ENCODE results near the gene ACSL1.

The ACSL1 gene

DNA sequence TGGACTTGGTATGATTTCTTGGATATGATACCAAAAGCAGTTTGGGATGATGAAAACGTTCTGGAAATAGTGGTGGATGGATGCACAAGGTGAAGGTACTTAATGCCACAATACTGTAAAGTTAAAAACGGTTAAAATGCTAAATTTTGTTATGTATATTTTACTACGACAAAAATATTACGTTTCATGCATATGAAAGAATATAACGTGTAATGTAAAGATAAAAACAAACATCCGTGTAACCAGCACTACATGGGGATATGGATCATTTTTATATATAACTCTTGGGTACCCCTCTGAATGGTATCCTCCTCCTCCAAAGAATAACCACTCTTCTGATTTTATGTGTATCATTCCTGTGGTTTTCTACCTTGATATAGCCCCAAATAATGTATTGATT lies 91.0 kb downstream of the ACSL1 start (continued):
- TF ChIP-seq, protein P1, sequence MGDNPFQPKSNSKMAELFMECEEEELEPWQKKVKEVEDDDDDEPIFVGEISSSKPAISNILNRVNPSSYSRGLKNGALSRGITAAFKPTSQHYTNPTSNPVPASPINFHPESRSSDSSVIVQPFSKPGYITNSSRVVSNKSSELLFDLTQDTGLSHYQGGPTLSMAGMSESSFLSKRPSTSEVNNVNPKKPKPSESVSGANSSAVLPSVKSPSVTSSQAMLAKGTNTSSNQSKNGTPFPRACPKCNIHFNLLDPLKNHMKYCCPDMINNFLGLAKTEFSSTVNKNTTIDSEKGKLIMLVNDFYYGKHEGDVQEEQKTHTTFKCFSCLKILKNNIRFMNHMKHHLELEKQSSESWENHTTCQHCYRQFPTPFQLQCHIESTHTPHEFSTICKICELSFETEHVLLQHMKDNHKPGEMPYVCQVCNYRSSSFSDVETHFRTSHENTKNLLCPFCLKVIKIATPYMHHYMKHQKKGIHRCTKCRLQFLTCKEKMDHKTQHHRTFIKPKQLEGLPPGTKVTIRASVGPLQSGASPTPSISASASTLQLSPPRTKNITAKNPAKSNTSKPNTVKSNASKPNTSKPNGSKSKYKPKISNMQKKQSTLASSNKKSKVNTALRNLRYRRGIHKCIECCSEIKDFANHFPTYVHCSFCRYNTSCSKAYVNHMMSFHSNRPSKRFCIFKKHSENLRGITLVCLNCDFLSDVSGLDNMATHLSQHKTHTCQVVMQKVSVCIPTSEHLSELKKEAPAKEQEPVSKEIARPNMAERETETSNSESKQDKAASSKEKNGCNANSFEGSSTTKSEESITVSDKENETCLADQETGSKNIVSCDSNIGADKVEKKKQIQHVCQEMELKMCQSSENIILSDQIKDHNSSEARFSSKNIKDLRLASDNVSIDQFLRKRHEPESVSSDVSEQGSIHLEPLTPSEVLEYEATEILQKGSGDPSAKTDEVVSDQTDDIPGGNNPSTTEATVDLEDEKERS (tag by site-specific recombination; IDR thresholded peaks at IDR 0.05), result no peak

DNA sequence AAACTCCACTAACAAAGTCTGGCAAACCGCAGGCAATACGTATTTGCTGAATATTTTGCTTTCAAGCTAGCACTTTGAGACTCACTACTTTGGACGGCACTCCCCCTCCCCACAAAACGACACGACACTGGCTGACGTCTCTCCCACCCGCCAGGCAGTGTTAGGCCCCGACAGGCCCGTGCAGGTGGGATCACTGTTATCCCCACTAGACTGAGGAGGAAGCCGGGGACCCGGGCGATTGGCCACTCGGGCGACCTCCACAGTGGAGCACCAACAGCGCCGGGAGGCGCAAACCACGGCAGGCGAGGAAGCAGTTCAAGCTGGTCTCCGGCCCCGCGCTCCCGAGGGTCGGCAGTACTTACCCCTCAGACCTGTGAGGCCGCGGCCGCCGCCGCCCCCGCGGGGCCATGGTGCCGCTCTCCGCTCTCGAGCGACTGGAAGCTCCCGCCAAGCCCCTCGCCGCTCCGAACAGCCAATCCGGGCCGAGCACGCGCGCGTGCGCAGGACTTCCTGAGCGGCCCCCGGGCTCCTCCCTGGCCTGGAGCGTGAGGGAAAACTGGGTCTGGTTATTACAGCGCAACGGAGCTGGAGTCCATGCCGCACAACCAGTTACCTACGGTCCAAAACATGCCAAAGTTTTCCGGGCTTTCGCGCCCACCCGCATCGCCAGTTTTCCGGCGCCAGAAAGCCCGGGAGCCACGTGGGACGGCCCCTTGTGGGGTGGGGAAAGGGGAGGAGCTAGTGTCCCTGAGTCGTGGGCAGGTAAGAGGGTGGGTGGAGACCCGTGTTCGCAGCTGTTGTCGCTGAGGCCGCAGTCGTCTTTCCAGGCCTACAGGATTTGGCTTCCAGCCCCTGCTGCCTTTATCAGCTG lies 91.9 kb downstream of the ACSL1 start, which contains the start of gene CENPU:
CENPU (minus strand) TSS at position 443 of the 871 bp plus-strand sequence; CDS start at position 409, 34 bp downstream.
- ChIA-PET POLR2A (interaction anchor here (0.5 to 2.8 kb wide), 22 partner anchors 11 to 470 kb away, joined by 3 to 24 read pairs (median 4); partner anchors contain the start of genes CASP3, IRF2, PRIMPOL and SLC25A4), CTCF (interaction anchor here (0.5 to 1.8 kb wide), 5 partner anchors 8 to 362 kb away, joined by 3 to 9 read pairs (median 4); no protein-coding TSS in a partner anchor)
- H3K4me1 ChIP-seq (ENCODE audit: control insufficient read depth, insufficient read depth, low read length), result 0 out of 2 replicates have a peak, but pooled peaks cover 2% of the 10 kb centered on the region
- no peaks in the 10 kb centered on the region for H3K9me3 ChIP-seq (ENCODE audit: control insufficient read depth, insufficient read depth, low read depth, low read length)
- H3K4me3 ChIP-seq (ENCODE audit: low read depth, low read length), result peak within 1 kb of the TSS; percentile 82
- peaks cover 0 to 25% of the 10 kb centered on the region in 2 experiments; a peak in 2 of 3 replicates for H3K36me3 ChIP-seq (ENCODE audit: control insufficient read depth in 2 of 2, insufficient read depth in 1 of 2, low read length in 2 of 2)
- peak within 1 kb of the TSS; percentile 93 for H3K27ac ChIP-seq (ENCODE audit: extremely low read depth, low read depth, low read length)
- TF ChIP-seq ZNF837 (tag by site-specific recombination; IDR thresholded peaks at IDR 0.05), result no peak
- peak; percentile 80 for TF ChIP-seq ZBTB17 (tag by site-specific recombination; IDR thresholded peaks at IDR 0.05)
- TF ChIP-seq ZBTB20 (tag by site-specific recombination; IDR thresholded peaks at IDR 0.05), result no peak
- peak; percentile 89 for TF ChIP-seq ZNF24 (tag by site-specific recombination; IDR thresholded peaks at IDR 0.05)
- peak; percentile 70 for TF ChIP-seq WT1 (tag by site-specific recombination; IDR thresholded peaks at IDR 0.05)
- TF ChIP-seq, protein P2, sequence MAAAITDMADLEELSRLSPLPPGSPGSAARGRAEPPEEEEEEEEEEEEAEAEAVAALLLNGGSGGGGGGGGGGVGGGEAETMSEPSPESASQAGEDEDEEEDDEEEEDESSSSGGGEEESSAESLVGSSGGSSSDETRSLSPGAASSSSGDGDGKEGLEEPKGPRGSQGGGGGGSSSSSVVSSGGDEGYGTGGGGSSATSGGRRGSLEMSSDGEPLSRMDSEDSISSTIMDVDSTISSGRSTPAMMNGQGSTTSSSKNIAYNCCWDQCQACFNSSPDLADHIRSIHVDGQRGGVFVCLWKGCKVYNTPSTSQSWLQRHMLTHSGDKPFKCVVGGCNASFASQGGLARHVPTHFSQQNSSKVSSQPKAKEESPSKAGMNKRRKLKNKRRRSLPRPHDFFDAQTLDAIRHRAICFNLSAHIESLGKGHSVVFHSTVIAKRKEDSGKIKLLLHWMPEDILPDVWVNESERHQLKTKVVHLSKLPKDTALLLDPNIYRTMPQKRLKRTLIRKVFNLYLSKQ (tag by site-specific recombination; IDR thresholded peaks at IDR 0.05; ENCODE audit: borderline replicate concordance), result no peak
- no peak for TF ChIP-seq ZNF426 (tag by site-specific recombination; IDR thresholded peaks at IDR 0.05)
- peak; percentile 98 for TF ChIP-seq ZNF501 (tag by site-specific recombination; IDR thresholded peaks at IDR 0.05)
- no peak for TF ChIP-seq ZNF416 (tag by site-specific recombination; IDR thresholded peaks at IDR 0.05)
- peak; percentile 55; the same call in 1 of the 2 replicates for TF ChIP-seq ZNF2 (tag by site-specific recombination; IDR thresholded peaks at IDR 0.05)
- TF ChIP-seq, protein P3, sequence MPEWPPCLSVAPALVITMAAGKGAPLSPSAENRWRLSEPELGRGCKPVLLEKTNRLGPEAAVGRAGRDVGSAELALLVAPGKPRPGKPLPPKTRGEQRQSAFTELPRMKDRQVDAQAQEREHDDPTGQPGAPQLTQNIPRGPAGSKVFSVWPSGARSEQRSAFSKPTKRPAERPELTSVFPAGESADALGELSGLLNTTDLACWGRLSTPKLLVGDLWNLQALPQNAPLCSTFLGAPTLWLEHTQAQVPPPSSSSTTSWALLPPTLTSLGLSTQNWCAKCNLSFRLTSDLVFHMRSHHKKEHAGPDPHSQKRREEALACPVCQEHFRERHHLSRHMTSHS (tag by site-specific recombination; IDR thresholded peaks at IDR 0.05), result no peak
- no peak for TF ChIP-seq ZNF169 (tag by site-specific recombination; IDR thresholded peaks at IDR 0.05)
- TF ChIP-seq, protein P4, sequence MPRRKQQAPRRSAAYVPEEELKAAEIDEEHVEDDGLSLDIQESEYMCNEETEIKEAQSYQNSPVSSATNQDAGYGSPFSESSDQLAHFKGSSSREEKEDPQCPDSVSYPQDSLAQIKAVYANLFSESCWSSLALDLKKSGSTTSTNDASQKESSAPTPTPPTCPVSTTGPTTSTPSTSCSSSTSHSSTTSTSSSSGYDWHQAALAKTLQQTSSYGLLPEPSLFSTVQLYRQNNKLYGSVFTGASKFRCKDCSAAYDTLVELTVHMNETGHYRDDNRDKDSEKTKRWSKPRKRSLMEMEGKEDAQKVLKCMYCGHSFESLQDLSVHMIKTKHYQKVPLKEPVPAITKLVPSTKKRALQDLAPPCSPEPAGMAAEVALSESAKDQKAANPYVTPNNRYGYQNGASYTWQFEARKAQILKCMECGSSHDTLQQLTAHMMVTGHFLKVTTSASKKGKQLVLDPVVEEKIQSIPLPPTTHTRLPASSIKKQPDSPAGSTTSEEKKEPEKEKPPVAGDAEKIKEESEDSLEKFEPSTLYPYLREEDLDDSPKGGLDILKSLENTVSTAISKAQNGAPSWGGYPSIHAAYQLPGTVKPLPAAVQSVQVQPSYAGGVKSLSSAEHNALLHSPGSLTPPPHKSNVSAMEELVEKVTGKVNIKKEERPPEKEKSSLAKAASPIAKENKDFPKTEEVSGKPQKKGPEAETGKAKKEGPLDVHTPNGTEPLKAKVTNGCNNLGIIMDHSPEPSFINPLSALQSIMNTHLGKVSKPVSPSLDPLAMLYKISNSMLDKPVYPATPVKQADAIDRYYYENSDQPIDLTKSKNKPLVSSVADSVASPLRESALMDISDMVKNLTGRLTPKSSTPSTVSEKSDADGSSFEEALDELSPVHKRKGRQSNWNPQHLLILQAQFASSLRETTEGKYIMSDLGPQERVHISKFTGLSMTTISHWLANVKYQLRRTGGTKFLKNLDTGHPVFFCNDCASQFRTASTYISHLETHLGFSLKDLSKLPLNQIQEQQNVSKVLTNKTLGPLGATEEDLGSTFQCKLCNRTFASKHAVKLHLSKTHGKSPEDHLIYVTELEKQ (tag by site-specific recombination; IDR thresholded peaks at IDR 0.05; ENCODE audit: borderline replicate concordance), result peak; percentile 79; the same call in 1 of the 2 replicates
- TF ChIP-seq ZNF239 (tag by site-specific recombination; IDR thresholded peaks at IDR 0.05), result no peak
- TF ChIP-seq ZNF654 (tag by site-specific recombination; IDR thresholded peaks at IDR 0.05; ENCODE audit: low read depth), result no peak
- no peak for TF ChIP-seq ZNF146 (tag by site-specific recombination; IDR thresholded peaks at IDR 0.05)
- no peak; the same call in 1 of the 2 replicates for TF ChIP-seq ZNF10 (tag by site-specific recombination; IDR thresholded peaks at IDR 0.05)
- TF ChIP-seq ZNF140 (tag by site-specific recombination; IDR thresholded peaks at IDR 0.05), result no peak
- TF ChIP-seq HOXD13 (CRISPR knock-in tag; IDR thresholded peaks at IDR 0.05; ENCODE audit: borderline replicate concordance), result 0 out of 2 replicates have a peak, but pooled peaks have one; percentile 18
- TF ChIP-seq HOXA7 (CRISPR knock-in tag; IDR thresholded peaks at IDR 0.05; ENCODE audit: borderline replicate concordance), result no peak
- TF ChIP-seq ZFP41 (tag by site-specific recombination; IDR thresholded peaks at IDR 0.05; ENCODE audit: borderline replicate concordance), result no peak
- TF ChIP-seq ZNF391 (tag by site-specific recombination; IDR thresholded peaks at IDR 0.05; ENCODE audit: borderline replicate concordance, low read depth), result peak; percentile 91; the same call in 1 of the 2 replicates
- TF ChIP-seq ZNF292 (tag by site-specific recombination; IDR thresholded peaks at IDR 0.05; ENCODE audit: borderline replicate concordance, low read depth), result no peak
- peak; percentile 98 for TF ChIP-seq ZNF660 (tag by site-specific recombination; IDR thresholded peaks at IDR 0.05)
- peak; percentile 98 for TF ChIP-seq SP3 (tag by site-specific recombination; IDR thresholded peaks at IDR 0.05)
- no peak for TF ChIP-seq ZNF510 (tag by site-specific recombination; IDR thresholded peaks at IDR 0.05; ENCODE audit: insufficient replicate concordance)

All from HEK293 (cell line).